Measurements from ENCODE around the gene PTPN1. TPM values are rescaled to one million over a fixed set of nuclear protein-coding genes. Genes with fewer than 3 reads are reported as not detected.

Gene PTPN1
- total and polyA plus RNA-seq, 10 of the 15 experiments (the other 5 are each of a cell fraction or from before 2014, with no cell fraction given): 15.9 to 74.7 (median 43.9) TPM

DNA sequence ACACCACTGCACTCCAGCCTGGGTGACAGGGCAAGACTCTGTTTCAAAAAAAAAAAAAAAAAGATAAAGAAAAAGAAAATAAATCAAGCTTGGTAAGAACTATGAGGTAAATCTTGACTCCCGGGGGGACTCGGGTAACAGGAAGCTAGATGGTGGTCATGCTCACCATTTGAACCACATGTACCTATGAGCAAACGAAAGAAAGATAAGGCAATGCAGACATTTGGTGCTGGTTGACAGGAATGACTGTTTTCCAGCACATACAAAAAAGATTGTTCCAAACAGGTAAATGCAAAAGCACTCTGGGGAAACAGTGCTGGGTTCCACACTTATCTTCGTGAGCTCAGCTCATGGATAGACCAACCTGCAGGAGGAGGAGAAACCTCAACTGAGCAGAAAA is 22.8 kb upstream of the PTPN1 start (continued):
- TF ChIP-seq, protein P1, sequence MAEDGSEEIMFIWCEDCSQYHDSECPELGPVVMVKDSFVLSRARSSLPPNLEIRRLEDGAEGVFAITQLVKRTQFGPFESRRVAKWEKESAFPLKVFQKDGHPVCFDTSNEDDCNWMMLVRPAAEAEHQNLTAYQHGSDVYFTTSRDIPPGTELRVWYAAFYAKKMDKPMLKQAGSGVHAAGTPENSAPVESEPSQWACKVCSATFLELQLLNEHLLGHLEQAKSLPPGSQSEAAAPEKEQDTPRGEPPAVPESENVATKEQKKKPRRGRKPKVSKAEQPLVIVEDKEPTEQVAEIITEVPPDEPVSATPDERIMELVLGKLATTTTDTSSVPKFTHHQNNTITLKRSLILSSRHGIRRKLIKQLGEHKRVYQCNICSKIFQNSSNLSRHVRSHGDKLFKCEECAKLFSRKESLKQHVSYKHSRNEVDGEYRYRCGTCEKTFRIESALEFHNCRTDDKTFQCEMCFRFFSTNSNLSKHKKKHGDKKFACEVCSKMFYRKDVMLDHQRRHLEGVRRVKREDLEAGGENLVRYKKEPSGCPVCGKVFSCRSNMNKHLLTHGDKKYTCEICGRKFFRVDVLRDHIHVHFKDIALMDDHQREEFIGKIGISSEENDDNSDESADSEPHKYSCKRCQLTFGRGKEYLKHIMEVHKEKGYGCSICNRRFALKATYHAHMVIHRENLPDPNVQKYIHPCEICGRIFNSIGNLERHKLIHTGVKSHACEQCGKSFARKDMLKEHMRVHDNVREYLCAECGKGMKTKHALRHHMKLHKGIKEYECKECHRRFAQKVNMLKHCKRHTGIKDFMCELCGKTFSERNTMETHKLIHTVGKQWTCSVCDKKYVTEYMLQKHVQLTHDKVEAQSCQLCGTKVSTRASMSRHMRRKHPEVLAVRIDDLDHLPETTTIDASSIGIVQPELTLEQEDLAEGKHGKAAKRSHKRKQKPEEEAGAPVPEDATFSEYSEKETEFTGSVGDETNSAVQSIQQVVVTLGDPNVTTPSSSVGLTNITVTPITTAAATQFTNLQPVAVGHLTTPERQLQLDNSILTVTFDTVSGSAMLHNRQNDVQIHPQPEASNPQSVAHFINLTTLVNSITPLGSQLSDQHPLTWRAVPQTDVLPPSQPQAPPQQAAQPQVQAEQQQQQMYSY (CRISPR knock-in tag; IDR thresholded peaks at IDR 0.05): no peak
- TF ChIP-seq BRCA1 (IDR thresholded peaks at IDR 0.05; ENCODE audit: low read depth, low read length): no peak
- no peak for TF ChIP-seq RFX5 (IDR thresholded peaks at IDR 0.05; ENCODE audit: low read depth, low read length)
- peak; percentile 13 for TF ChIP-seq MEF2B (IDR thresholded peaks at IDR 0.05; ENCODE audit: partially characterized antibody, poor library complexity, severe bottlenecking)
- no peak for TF ChIP-seq RELA (IDR thresholded peaks at IDR 0.05; ENCODE audit: borderline replicate concordance, partially characterized antibody)
- no peak for TF ChIP-seq HDAC2 (IDR thresholded peaks at IDR 0.05)
- 0 out of 2 replicates have a peak, but pooled peaks have one; percentile 27 for TF ChIP-seq EED (IDR thresholded peaks at IDR 0.05; ENCODE audit: low read depth)
- no peak for TF ChIP-seq TAF1 (IDR thresholded peaks at IDR 0.05; ENCODE audit: borderline replicate concordance, low read depth, low read length)
- TF ChIP-seq, protein P2, sequence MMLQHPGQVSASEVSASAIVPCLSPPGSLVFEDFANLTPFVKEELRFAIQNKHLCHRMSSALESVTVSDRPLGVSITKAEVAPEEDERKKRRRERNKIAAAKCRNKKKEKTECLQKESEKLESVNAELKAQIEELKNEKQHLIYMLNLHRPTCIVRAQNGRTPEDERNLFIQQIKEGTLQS (IDR thresholded peaks at IDR 0.05; ENCODE audit: borderline replicate concordance, extremely low read depth, low read depth, low read length): no peak
- TF ChIP-seq TCF12 (IDR thresholded peaks at IDR 0.05; ENCODE audit: low read depth, low read length): no peak
- TF ChIP-seq SMC3 (IDR thresholded peaks at IDR 0.05; ENCODE audit: borderline replicate concordance, low read length): no peak
- TF ChIP-seq, protein P3, sequence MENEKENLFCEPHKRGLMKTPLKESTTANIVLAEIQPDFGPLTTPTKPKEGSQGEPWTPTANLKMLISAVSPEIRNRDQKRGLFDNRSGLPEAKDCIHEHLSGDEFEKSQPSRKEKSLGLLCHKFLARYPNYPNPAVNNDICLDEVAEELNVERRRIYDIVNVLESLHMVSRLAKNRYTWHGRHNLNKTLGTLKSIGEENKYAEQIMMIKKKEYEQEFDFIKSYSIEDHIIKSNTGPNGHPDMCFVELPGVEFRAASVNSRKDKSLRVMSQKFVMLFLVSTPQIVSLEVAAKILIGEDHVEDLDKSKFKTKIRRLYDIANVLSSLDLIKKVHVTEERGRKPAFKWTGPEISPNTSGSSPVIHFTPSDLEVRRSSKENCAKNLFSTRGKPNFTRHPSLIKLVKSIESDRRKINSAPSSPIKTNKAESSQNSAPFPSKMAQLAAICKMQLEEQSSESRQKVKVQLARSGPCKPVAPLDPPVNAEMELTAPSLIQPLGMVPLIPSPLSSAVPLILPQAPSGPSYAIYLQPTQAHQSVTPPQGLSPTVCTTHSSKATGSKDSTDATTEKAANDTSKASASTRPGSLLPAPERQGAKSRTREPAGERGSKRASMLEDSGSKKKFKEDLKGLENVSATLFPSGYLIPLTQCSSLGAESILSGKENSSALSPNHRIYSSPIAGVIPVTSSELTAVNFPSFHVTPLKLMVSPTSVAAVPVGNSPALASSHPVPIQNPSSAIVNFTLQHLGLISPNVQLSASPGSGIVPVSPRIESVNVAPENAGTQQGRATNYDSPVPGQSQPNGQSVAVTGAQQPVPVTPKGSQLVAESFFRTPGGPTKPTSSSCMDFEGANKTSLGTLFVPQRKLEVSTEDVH (IDR thresholded peaks at IDR 0.05; ENCODE audit: low read depth, partially characterized antibody): no peak
- no peak for TF ChIP-seq CBFB (IDR thresholded peaks at IDR 0.05; ENCODE audit: low read depth)
- TF ChIP-seq, protein P4, sequence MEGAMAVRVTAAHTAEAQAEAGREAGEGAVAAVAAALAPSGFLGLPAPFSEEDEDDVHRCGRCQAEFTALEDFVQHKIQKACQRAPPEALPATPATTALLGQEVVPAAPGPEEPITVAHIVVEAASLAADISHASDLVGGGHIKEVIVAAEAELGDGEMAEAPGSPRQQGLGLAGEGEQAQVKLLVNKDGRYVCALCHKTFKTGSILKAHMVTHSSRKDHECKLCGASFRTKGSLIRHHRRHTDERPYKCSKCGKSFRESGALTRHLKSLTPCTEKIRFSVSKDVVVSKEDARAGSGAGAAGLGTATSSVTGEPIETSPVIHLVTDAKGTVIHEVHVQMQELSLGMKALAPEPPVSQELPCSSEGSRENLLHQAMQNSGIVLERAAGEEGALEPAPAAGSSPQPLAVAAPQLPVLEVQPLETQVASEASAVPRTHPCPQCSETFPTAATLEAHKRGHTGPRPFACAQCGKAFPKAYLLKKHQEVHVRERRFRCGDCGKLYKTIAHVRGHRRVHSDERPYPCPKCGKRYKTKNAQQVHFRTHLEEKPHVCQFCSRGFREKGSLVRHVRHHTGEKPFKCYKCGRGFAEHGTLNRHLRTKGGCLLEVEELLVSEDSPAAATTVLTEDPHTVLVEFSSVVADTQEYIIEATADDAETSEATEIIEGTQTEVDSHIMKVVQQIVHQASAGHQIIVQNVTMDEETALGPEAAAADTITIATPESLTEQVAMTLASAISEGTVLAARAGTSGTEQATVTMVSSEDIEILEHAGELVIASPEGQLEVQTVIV (IDR thresholded peaks at IDR 0.05; ENCODE audit: borderline replicate concordance, partially characterized antibody): no peak
- 0 out of 2 replicates have a peak, but pooled peaks have one; percentile 20 for TF ChIP-seq IRF4 (IDR thresholded peaks at IDR 0.05; ENCODE audit: low read depth, low read length)
- TF ChIP-seq ZZZ3 (IDR thresholded peaks at IDR 0.05; ENCODE audit: control insufficient read depth, insufficient read length, low read depth): no peak

Data from GM12878 (cell line).